GM21576 (cell line): ENCODE measurements around the gene PCDHA12.
"Not testable (repeated sequence)": the region's sequence is repeated elsewhere in the genome, so short reads cannot be mapped to it uniquely, and the experiment has no call there.

Source experiments
- ATAC-seq: cut with Tn5 transposase; IDR thresholded peaks from one replicate; pipeline ENCODE4 v1.9.1; 2021; ENCODE audit warnings: mild to moderate bottlenecking, moderate library complexity; ENCODE audit not compliant: unreplicated experiment

Gene PCDHA12

GRCh38 chr5:140875085-140876065 is at the start of gene PCDHA12:
Gene PCDHA12, plus strand, starts transcription at chr5:140875308. Its CDS starts 165 bp downstream, at chr5:140875473.
- no peak for ATAC-seq

GRCh38 chr5:140827704-140828361 is 47.3 kb upstream of the PCDHA12 start, which contains the start of gene PCDHA6:
Gene PCDHA6, plus strand, starts transcription at chr5:140827960. Its CDS starts 132 bp downstream, at chr5:140828092.
- no peak for ATAC-seq

- ATAC-seq, result no peak
These were observed 46.8 kb upstream of the PCDHA12 start for GRCh38 chr5:140828362-140828737.

- not testable (repeated sequence) for ATAC-seq
These were observed 45.3 kb upstream of the PCDHA12 start for GRCh38 chr5:140829511-140830501.

GRCh38 chr5:140833993-140834392 is 41.1 kb upstream of the PCDHA12 start, which contains the start of gene PCDHA7:
Gene PCDHA7, plus strand, starts transcription at chr5:140834269. Its CDS starts 115 bp downstream, at chr5:140834384.
- ATAC-seq, result no peak

- ATAC-seq, result not testable (repeated sequence)
These were observed 40.6 kb upstream of the PCDHA12 start for GRCh38 chr5:140834439-140835008.

GRCh38 chr5:140835622-140836510 is 39.2 kb upstream of the PCDHA12 start:
- ATAC-seq, result no peak

- ATAC-seq, result no peak
These were observed 33.8 kb upstream of the PCDHA12 start, which contains the start of gene PCDHA8 for GRCh38 chr5:140840978-140841962. Gene PCDHA8, plus strand, starts transcription at chr5:140841187. Its CDS starts 135 bp downstream, at chr5:140841322.

GRCh38 chr5:140842798-140843733 is 32.0 kb upstream of the PCDHA12 start:
- no peak for ATAC-seq

GRCh38 chr5:140848139-140849102 is 26.7 kb upstream of the PCDHA12 start, which contains the start of gene PCDHA9:
Gene PCDHA9, plus strand, starts transcription at chr5:140848382. Its CDS starts 114 bp downstream, at chr5:140848496.
- ATAC-seq, result not testable (repeated sequence)

GRCh38 chr5:140849831-140850634 is 25.1 kb upstream of the PCDHA12 start:
- ATAC-seq, result not testable (repeated sequence)

GRCh38 chr5:140855772-140856674 is 19.1 kb upstream of the PCDHA12 start, which contains the start of gene PCDHA10:
Gene PCDHA10, plus strand, starts transcription at chr5:140855897. Its CDS starts 152 bp downstream, at chr5:140856049.
- ATAC-seq, result no peak
